ENCODE data around the gene APRT. TPM values are rescaled to one million over a fixed set of nuclear protein-coding genes. Genes with fewer than 3 reads are reported as not detected.

Gene APRT
- total and polyA plus RNA-seq, 2 of the 4 experiments (the other 2 are of a cell fraction) = 40.5 to 157 TPM

GRCh38 chr16:88804552-88805339 lies 7.0 kb downstream of the APRT start:
- dilution Hi-C loops (cut with HindIII; ENCODE audit: low sequenced_read_pairs, unreplicated experiment) (no loop called here), in situ Hi-C loops (cut with MboI; ENCODE audit: low sequenced_read_pairs) (no loop called here), intact Hi-C loops (cut with micrococcal nuclease) (no loop called here)
- Histone ChIP-seq H2AK9ac (replicated peaks; ENCODE audit: low read depth, low read length, poor library complexity) (peak overlapping the region; percentile 98), H3K27me3 (ENCODE audit: control insufficient read depth, insufficient read depth, low read length) (no peaks in the 10 kb centered on the region), H4K8ac (ENCODE audit: low read depth in 2 of 2, low read length in 2 of 2) (0 out of 4 replicates have a peak overlapping the region, but pooled peaks of 1 of the 2 experiments have one; percentile 55), H3K4ac (ENCODE audit: low read depth, low read length) (no peak overlapping the region), H2AFZ (replicated peaks; ENCODE audit: low read length, poor library complexity) (peak overlapping the region; percentile 58), H3K4me2 (ENCODE audit: low read depth, low read length) (peak overlapping the region; percentile 68), H4K20me1 (ENCODE audit: insufficient read depth, low read length) (peaks cover 8% of the 10 kb centered on the region), H3K9ac (ENCODE audit: low read depth, low read length) (peak overlapping the region; percentile 67; the same call in 1 of the 2 replicates), H3K9me1 (ENCODE audit: insufficient read depth, low read length) (no peaks in the 10 kb centered on the region; the same call in 1 of the 2 replicates), H3K18ac (ENCODE audit: low read depth, low read length) (no peak overlapping the region), H3K4me3 (ENCODE audit: insufficient read depth, low read depth, low read length) (peak overlapping the region; percentile 43), H3K79me1 (ENCODE audit: low read depth in 1 of 2, low read length in 2 of 2) (peaks cover 7 to 45% of the 10 kb centered on the region in 2 experiments; a peak in 3 of 4 replicates), H3K56ac (ENCODE audit: extremely low read depth, insufficient read depth, low read length) (no peak overlapping the region), H2BK5ac (ENCODE audit: low read depth, low read length, poor library complexity, severe bottlenecking) (no peak overlapping the region), H3K23ac (ENCODE audit: low read depth, low read length) (no peak overlapping the region; the same call in 1 of the 2 replicates), H2BK15ac (ENCODE audit: low read depth, low read length) (no peak overlapping the region), H4K5ac (ENCODE audit: low read depth, low read length) (no peak overlapping the region), H4K91ac (ENCODE audit: insufficient read depth, low read depth, low read length) (no peak overlapping the region; the same call in 1 of the 2 replicates), H3K4me1 (ENCODE audit: control insufficient read depth, insufficient read depth, low read length) (peaks cover 8% of the 10 kb centered on the region; the same call in 1 of the 2 replicates), H2BK20ac (ENCODE audit: low read depth, low read length) (no peak overlapping the region), H3K27ac (ENCODE audit: insufficient read depth, low read length) (peak overlapping the region; percentile 37; the same call in 1 of the 2 replicates), H2BK120ac (ENCODE audit: low read depth, low read length) (no peak overlapping the region), H3K36me3 (ENCODE audit: control insufficient read depth, insufficient read depth, low read length) (peaks cover 19% of the 10 kb centered on the region), H2AK5ac (ENCODE audit: low read depth, low read length) (peak overlapping the region; percentile 82), H3K14ac (replicated peaks; ENCODE audit: low read depth, low read length) (no peak overlapping the region), H3K9me3 (ENCODE audit: control insufficient read depth, insufficient read depth, low read length) (no peaks in the 10 kb centered on the region)
- 22% methylated on average over 24 of the region's 39 CpGs; no CpG with 5 or more reads in 1 of the 2 experiments for WGBS, 2 experiments (ENCODE audit: extremely low coverage in 2 of 2, insufficient read length in 1 of 2)
- DNase-seq (no peak), ATAC-seq (ENCODE audit: low read depth) (no peak)
- TF ChIP-seq CEBPB (IDR thresholded peaks at IDR 0.05; ENCODE audit: low read depth, low read length) (peak; percentile 44), RCOR1 (IDR thresholded peaks at IDR 0.05; ENCODE audit: insufficient replicate concordance, low read length) (no peak)
- no TSS peak for BruUV-seq (replicated peaks)
- ChIA-PET POLR2A (ENCODE audit: unreplicated experiment) (no interaction called here), CTCF (no interaction called here)

All from IMR-90 (cell line).